Peyer's patch (tissue), 4 donors: ENCODE data around the gene NTRK2. TPM values are rescaled to one million over a fixed set of nuclear protein-coding genes. Genes with fewer than 3 reads are reported as not detected.

Experiments
- DNase-seq, 3 donors: peaks; one replicate each; pipeline ENCODE4 v3.0.0-alpha.2; 2017 to 2019
- H3K27ac ChIP-seq, 4 donors: fragments of 200-600 bp; sonication (generic); one replicate each; pipeline ENCODE4 v1.5.1; 2016 to 2019
- H3K27me3 ChIP-seq, 2 donors: fragments of 200-600 bp; sonication (generic); one replicate each; pipeline ENCODE4 v1.5.1; 2019
- H3K36me3 ChIP-seq, 3 donors: fragments of 200-600 bp; sonication (generic); one replicate each; pipeline ENCODE4 v1.5.1; 2016 to 2019
- H3K4me1 ChIP-seq, 4 donors: fragments of 200-600 bp; sonication (generic); one replicate each; pipeline ENCODE4 v1.5.1; 2016 to 2019
- H3K4me3 ChIP-seq, 4 donors: fragments of 200-600 bp; sonication (generic); 1 replicate in 3 of 4; 2 replicates in 1 of 4; pipeline ENCODE4 v1.5.1; 2016 to 2019; ENCODE audit warnings: mild to moderate bottlenecking in 1 of 4
- H3K9me3 ChIP-seq, 4 donors: fragments of 200-600 bp; sonication (generic); one replicate each; pipeline ENCODE4 v1.5.1; 2016 to 2019; ENCODE audit warnings: mild to moderate bottlenecking in 1 of 4
- POLR2A ChIP-seq, 2 donors: fragments of 450-650 bp; IDR thresholded peaks; one replicate each; pipeline ENCODE4 v1.5.1; 2017; ENCODE audit warnings: antibody characterized with exemption in 2 of 2, mild to moderate bottlenecking in 2 of 2, moderate library complexity in 2 of 2
- total RNA-seq, 4 donors: library from RNA; depleted of rRNA; stranded (reverse); fragments of >200 nt; gene quantifications; one replicate each; pipeline ENCODE4 v1.1.0, GENCODE V29; 2016
- TF ChIP-seq, protein P1 (sequence below), 6 experiments: fragments of 450-650 bp in 4 of 6; fragments of 200-600 bp in 2 of 6; sonication (generic) in 1 of 6; IDR thresholded peaks; one replicate each; pipeline ENCODE4 v1.5.1; 2017 to 2019; ENCODE audit warnings: antibody characterized with exemption in 6 of 6, mild to moderate bottlenecking in 3 of 6, moderate library complexity in 1 of 6

NTRK2 gene
- total RNA-seq, 4 donors from 2014 or later, result 0.35 to 1.7 (median 0.84) TPM

DNA sequence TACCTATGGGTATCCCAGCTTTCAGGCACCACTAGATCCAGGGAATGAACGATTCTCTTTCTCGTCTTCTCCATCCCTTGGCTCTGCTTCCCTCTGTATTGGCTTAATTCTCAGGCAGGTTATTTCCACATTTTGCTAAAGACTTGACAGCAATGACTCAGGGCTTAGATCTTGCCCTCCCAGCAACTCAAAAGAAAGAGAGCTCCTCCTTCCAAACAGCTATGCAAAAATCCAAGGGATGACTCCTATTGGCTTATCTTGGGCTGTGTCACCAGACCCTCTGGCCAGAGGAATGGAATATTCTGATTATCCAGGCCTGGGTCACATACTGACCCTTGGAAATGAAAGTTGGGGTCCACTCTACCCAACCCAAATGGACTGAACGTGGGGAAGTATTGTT, 270.2 kb downstream of the NTRK2 start:
- Histone ChIP-seq H3K9me3 (no peaks in the 10 kb centered on the region), H3K4me3 (no peak overlapping the region), H3K4me1 (no peaks in the 10 kb centered on the region), H3K27ac (no peak overlapping the region), H3K36me3 (no peaks in the 10 kb centered on the region), H3K27me3 (no peaks in the 10 kb centered on the region)
- no peak for DNase-seq
- TF ChIP-seq, protein P1, sequence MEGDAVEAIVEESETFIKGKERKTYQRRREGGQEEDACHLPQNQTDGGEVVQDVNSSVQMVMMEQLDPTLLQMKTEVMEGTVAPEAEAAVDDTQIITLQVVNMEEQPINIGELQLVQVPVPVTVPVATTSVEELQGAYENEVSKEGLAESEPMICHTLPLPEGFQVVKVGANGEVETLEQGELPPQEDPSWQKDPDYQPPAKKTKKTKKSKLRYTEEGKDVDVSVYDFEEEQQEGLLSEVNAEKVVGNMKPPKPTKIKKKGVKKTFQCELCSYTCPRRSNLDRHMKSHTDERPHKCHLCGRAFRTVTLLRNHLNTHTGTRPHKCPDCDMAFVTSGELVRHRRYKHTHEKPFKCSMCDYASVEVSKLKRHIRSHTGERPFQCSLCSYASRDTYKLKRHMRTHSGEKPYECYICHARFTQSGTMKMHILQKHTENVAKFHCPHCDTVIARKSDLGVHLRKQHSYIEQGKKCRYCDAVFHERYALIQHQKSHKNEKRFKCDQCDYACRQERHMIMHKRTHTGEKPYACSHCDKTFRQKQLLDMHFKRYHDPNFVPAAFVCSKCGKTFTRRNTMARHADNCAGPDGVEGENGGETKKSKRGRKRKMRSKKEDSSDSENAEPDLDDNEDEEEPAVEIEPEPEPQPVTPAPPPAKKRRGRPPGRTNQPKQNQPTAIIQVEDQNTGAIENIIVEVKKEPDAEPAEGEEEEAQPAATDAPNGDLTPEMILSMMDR (IDR thresholded peaks at IDR 0.05), result no peak
- no peak for TF ChIP-seq POLR2A (IDR thresholded peaks at IDR 0.05)

DNA sequence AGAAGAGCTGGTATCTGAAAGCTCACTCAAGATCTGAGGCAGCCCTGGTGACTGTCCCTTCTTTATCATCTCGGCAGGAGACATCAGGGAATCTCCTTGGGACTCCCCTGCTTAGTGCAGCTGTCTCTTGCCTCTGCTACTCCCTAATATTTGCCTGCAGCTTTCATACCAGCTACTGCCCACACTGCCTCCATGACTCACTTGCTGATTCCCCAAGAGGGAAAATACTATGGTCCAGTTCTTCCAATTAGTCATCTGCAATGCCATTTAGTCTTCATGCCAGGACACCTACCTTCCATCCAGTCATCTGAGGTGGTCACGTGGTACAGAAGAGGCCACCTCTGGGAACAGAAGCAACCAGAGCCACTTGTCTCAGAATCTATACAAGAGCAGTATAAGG, 270.8 kb downstream of the NTRK2 start:
- Histone ChIP-seq H3K36me3 (no peaks in the 10 kb centered on the region), H3K4me1 (no peaks in the 10 kb centered on the region), H3K9me3 (no peaks in the 10 kb centered on the region), H3K27ac (no peak overlapping the region), H3K27me3 (no peaks in the 10 kb centered on the region), H3K4me3 (no peak overlapping the region)
- no peak for DNase-seq
- TF ChIP-seq POLR2A (IDR thresholded peaks at IDR 0.05), result no peak
- TF ChIP-seq, protein P1 (IDR thresholded peaks at IDR 0.05), result no peak

- no peaks in the 10 kb centered on the region for H3K27me3 ChIP-seq
- H3K27ac ChIP-seq, result no peak overlapping the region
These were observed 272.3 kb downstream of the NTRK2 start for GRCh38 chr9:84941792-84942191.

GRCh38 chr9:84943482-84944050, 274.0 kb downstream of the NTRK2 start:
- H3K9me3 ChIP-seq, result no peaks in the 10 kb centered on the region
- no peaks in the 10 kb centered on the region for H3K4me1 ChIP-seq
- no peak overlapping the region for H3K27ac ChIP-seq
- no peaks in the 10 kb centered on the region for H3K27me3 ChIP-seq
- TF ChIP-seq POLR2A (IDR thresholded peaks at IDR 0.05), result no peak
- TF ChIP-seq, protein P1 (IDR thresholded peaks at IDR 0.05), result no peak
- H3K4me3 ChIP-seq, result no peak overlapping the region
- no peaks in the 10 kb centered on the region for H3K36me3 ChIP-seq
- DNase-seq, result no peak

More at GRCh38 chr9:84941792-84942191, 272.3 kb downstream of the NTRK2 start:
- Histone ChIP-seq H3K4me3 (no peak overlapping the region), H3K9me3 (no peaks in the 10 kb centered on the region), H3K36me3 (no peaks in the 10 kb centered on the region), H3K4me1 (no peaks in the 10 kb centered on the region)
- no peak for DNase-seq
- TF ChIP-seq, protein P1 (IDR thresholded peaks at IDR 0.05), result no peak
- TF ChIP-seq POLR2A (IDR thresholded peaks at IDR 0.05), result no peak

- Histone ChIP-seq H3K27me3 (no peaks in the 10 kb centered on the region), H3K4me1 (no peaks in the 10 kb centered on the region), H3K9me3 (no peaks in the 10 kb centered on the region), H3K27ac (no peak overlapping the region), H3K4me3 (no peak overlapping the region), H3K36me3 (no peaks in the 10 kb centered on the region)
- TF ChIP-seq, protein P1 (IDR thresholded peaks at IDR 0.05), result no peak
- TF ChIP-seq POLR2A (IDR thresholded peaks at IDR 0.05), result no peak
- DNase-seq, result no peak
These were observed 276.5 kb downstream of the NTRK2 start for GRCh38 chr9:84945878-84946538.
